ENCODE data around the gene CD247.

The CD247 gene

DNA sequence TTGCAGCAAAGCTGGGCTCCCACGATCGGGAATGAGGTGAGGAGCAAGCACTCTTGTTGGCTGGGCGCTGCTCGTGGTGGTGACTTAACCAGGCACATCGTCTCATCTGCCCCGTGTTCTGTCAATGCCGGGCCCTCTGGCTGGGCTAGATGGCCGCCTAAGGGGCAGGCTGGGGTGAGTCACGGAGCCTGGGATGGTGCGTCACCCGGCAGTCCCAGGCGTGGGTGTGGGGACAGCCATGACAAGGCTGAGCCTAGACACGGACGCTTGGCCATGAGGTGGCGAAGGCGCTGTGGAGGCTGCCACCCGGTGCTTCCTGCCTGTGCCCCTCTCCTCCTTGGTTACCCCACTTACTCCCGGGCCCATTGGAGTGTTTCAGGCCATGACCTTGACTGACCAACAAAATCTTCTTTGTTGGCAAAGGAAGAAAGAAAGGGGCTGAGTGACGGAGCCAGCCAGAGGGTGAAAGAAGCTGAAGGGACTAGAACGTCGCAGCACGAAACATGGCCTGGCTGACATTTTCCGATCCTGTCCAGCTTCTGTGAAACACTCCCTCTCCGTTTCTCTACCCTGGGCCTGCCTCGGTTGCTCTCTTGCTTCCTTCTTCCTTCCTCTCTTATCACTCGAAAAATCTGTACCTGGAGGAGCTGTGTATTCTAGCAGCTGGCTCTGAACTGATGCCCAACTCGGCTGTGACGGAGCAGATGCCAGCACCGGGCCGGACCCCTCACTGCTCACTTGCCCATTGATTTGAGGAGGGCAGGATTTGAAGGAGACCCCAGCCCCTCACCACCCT, 596 bp downstream of the CD247 start:
- TF ChIP-seq, protein P1, sequence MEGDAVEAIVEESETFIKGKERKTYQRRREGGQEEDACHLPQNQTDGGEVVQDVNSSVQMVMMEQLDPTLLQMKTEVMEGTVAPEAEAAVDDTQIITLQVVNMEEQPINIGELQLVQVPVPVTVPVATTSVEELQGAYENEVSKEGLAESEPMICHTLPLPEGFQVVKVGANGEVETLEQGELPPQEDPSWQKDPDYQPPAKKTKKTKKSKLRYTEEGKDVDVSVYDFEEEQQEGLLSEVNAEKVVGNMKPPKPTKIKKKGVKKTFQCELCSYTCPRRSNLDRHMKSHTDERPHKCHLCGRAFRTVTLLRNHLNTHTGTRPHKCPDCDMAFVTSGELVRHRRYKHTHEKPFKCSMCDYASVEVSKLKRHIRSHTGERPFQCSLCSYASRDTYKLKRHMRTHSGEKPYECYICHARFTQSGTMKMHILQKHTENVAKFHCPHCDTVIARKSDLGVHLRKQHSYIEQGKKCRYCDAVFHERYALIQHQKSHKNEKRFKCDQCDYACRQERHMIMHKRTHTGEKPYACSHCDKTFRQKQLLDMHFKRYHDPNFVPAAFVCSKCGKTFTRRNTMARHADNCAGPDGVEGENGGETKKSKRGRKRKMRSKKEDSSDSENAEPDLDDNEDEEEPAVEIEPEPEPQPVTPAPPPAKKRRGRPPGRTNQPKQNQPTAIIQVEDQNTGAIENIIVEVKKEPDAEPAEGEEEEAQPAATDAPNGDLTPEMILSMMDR (IDR thresholded peaks at IDR 0.05; ENCODE audit: borderline replicate concordance, insufficient read depth, low read depth, low read length): no peak
- no peak overlapping the region for H3K4me3 ChIP-seq (ENCODE audit: low read depth, low read length)

- H3K4me3 ChIP-seq (ENCODE audit: low read depth, low read length): no peak overlapping the region
These were observed 1.6 kb downstream of the CD247 start for GRCh38 chr1:167516404-167517388.

DNA sequence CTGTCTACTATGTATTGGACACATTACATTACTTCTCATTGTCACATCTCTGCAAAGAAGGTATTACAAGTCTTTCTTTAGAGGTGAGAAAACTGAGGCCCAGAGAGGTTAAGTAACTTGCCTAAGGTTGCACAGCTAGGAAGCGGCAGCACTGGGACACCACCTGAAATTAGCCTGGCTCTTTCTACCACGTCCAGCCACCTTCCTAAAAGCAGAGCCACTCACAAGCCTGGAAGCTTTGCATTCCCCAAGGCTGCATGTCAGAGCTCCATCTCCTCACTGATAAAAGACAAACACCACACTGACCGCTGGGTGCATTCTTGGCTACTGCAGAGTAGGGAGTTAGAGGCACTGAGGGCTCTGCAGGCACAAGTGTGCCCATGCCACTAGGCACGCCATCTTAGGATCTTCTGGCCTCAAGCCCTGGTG, 2.4 kb downstream of the CD247 start:
- TF ChIP-seq, protein P1 (IDR thresholded peaks at IDR 0.05; ENCODE audit: borderline replicate concordance, insufficient read depth, low read depth, low read length): no peak
- no peak overlapping the region for H3K4me3 ChIP-seq (ENCODE audit: low read depth, low read length)

More at GRCh38 chr1:167516404-167517388, 1.6 kb downstream of the CD247 start:
- TF ChIP-seq, protein P1 (IDR thresholded peaks at IDR 0.05; ENCODE audit: borderline replicate concordance, insufficient read depth, low read depth, low read length): no peak

DNA sequence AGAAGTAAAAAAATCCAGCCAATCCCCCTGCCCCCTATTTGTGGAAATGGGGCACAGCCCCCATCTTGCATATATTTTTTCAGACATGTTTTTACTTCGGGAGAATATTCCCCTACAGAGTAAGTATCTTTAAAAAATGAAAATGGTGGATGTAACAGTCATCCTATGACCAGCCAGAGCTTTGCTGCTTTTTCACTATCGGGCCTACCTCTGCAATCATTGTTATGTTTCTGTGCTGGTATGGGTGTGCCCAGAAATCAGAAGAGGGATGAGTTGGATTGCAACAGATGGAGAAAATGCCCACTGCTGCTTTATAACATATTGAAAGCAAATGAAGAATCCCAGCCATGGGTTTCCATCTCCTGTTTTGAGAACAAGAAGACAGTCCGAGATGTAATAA, 2.9 kb downstream of the CD247 start:
- TF ChIP-seq, protein P1 (IDR thresholded peaks at IDR 0.05; ENCODE audit: borderline replicate concordance, insufficient read depth, low read depth, low read length): no peak
- no peak overlapping the region for H3K4me3 ChIP-seq (ENCODE audit: low read depth, low read length)

DNA sequence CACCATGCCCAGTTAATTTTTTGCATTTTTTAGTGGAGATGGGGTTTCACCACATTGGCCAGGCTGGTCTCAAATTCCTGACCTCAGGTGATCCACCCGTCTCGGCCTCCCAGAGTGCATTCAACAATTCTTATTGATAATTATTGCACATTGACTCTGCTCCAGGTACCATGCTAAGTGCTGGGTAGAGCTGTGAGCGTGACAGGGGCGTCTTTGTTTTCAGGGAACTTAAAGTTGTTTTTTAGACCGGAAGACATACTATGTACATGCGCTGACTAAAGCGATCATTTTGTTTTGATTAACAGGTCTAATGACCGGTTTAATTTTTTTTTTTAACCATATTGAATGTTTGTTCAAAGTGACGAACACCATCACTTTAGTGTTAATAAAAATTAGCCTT, 4.0 kb downstream of the CD247 start:
- no peak overlapping the region for H3K4me3 ChIP-seq (ENCODE audit: low read depth, low read length)
- TF ChIP-seq, protein P1 (IDR thresholded peaks at IDR 0.05; ENCODE audit: borderline replicate concordance, insufficient read depth, low read depth, low read length): no peak

DNA sequence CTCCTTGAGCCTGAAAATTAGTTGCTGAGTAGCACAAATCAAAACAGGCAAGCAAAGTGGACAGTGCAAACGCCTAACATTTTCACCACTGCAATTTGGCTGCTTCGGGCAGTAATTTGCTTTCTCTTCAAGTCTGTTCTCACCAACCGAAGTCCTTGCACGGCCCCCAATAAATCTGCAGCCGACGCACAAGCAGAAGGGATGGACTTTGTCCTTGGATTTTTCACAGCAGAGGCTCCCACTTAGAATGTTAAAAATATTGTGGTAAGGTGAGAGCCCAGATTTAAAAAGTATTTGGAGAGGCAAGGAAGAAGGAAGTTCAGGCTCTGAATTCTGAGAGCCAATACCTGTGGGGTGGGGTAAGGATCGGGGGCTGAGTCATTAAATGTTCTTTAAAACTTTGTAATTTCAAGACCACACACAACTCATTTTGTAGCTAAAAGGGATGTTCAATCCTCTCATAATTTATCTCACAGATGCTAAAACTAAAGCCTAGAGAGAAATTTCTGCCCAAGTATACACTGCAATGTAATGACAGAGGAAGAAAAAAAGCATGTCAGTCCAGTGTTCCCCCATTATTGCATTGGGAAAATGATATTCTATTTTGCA, 6.2 kb downstream of the CD247 start:
- TF ChIP-seq, protein P1 (IDR thresholded peaks at IDR 0.05; ENCODE audit: borderline replicate concordance, insufficient read depth, low read depth, low read length): no peak
- H3K4me3 ChIP-seq (ENCODE audit: low read depth, low read length): no peak overlapping the region

Data from GM12875 (cell line).